ENCODE measurements around the gene BPIFB3.

DNA sequence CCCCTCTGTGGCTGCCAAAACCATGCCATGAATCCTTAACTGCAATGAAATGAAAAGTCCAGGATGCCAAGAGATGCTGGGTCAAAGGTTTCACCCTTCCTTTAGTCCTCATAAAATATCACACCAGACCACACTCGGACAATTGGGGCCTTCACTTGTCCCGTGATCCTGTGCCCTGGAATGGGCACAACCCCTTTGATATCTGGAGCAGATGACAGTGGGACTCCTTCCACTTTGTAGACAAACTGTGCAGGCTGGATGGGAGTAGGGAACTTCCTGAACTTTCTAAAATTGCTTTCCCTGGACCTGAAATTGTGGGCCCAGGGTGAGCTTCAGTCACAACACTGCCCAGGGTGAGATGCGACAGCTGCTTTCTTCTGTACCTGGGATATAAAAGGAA, 31.8 kb upstream of the BPIFB3 start:
- TF ChIP-seq NANOG (IDR thresholded peaks at IDR 0.05; ENCODE audit: borderline replicate concordance), result no peak
- TF ChIP-seq, protein P1, sequence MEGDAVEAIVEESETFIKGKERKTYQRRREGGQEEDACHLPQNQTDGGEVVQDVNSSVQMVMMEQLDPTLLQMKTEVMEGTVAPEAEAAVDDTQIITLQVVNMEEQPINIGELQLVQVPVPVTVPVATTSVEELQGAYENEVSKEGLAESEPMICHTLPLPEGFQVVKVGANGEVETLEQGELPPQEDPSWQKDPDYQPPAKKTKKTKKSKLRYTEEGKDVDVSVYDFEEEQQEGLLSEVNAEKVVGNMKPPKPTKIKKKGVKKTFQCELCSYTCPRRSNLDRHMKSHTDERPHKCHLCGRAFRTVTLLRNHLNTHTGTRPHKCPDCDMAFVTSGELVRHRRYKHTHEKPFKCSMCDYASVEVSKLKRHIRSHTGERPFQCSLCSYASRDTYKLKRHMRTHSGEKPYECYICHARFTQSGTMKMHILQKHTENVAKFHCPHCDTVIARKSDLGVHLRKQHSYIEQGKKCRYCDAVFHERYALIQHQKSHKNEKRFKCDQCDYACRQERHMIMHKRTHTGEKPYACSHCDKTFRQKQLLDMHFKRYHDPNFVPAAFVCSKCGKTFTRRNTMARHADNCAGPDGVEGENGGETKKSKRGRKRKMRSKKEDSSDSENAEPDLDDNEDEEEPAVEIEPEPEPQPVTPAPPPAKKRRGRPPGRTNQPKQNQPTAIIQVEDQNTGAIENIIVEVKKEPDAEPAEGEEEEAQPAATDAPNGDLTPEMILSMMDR (conservative IDR thresholded peaks at IDR 0.05; ENCODE audit: low read depth in 2 of 2), result no peak
- TF ChIP-seq JUNB (IDR thresholded peaks at IDR 0.05; ENCODE audit: unreplicated experiment), result no peak
- TF ChIP-seq POLR2AphosphoS5 (IDR thresholded peaks at IDR 0.05; ENCODE audit: low read depth), result no peak
- TF ChIP-seq ZNF331 (CRISPR knock-in tag; IDR thresholded peaks at IDR 0.05; ENCODE audit: low read depth), result no peak
- no peak for TF ChIP-seq STAT1 (IDR thresholded peaks at IDR 0.05; ENCODE audit: unreplicated experiment)
- no peak for TF ChIP-seq EZH2phosphoT487 (IDR thresholded peaks at IDR 0.05; ENCODE audit: unreplicated experiment)
- no peak for TF ChIP-seq EZH2 (IDR thresholded peaks at IDR 0.05; ENCODE audit: low read depth, unreplicated experiment)
- TF ChIP-seq, protein P2, sequence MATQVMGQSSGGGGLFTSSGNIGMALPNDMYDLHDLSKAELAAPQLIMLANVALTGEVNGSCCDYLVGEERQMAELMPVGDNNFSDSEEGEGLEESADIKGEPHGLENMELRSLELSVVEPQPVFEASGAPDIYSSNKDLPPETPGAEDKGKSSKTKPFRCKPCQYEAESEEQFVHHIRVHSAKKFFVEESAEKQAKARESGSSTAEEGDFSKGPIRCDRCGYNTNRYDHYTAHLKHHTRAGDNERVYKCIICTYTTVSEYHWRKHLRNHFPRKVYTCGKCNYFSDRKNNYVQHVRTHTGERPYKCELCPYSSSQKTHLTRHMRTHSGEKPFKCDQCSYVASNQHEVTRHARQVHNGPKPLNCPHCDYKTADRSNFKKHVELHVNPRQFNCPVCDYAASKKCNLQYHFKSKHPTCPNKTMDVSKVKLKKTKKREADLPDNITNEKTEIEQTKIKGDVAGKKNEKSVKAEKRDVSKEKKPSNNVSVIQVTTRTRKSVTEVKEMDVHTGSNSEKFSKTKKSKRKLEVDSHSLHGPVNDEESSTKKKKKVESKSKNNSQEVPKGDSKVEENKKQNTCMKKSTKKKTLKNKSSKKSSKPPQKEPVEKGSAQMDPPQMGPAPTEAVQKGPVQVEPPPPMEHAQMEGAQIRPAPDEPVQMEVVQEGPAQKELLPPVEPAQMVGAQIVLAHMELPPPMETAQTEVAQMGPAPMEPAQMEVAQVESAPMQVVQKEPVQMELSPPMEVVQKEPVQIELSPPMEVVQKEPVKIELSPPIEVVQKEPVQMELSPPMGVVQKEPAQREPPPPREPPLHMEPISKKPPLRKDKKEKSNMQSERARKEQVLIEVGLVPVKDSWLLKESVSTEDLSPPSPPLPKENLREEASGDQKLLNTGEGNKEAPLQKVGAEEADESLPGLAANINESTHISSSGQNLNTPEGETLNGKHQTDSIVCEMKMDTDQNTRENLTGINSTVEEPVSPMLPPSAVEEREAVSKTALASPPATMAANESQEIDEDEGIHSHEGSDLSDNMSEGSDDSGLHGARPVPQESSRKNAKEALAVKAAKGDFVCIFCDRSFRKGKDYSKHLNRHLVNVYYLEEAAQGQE (IDR thresholded peaks at IDR 0.05; ENCODE audit: unreplicated experiment), result no peak

All from GM23338 (cell line).